ENCODE results near the gene MSMP.

GRCh38 chr9:35710818-35711500 is 43.1 kb downstream of the MSMP start:
- TF ChIP-seq CTCF (IDR thresholded peaks at IDR 0.05) (no peak), POLR2A (IDR thresholded peaks at IDR 0.05) (no peak)
